Activated T-cell treated with anti-CD3 and anti-CD28 coated beads for 24 hours (primary cell): Measurements from ENCODE around the gene GSE1.

Experiments used
- DNase-seq: peaks from one replicate; pipeline ENCODE4 v3.0.0-alpha.2; 2020; ENCODE audit warnings: low read depth

The GSE1 gene

GRCh38 chr16:85574672-85575475 lies 38.2 kb upstream of the GSE1 start:
- no peak for DNase-seq

GRCh38 chr16:85575920-85576319 lies 37.2 kb upstream of the GSE1 start:
- DNase-seq: no peak

- no peak for DNase-seq
Observed at GRCh38 chr16:85576944-85577343, 36.2 kb upstream of the GSE1 start.

GRCh38 chr16:85577899-85578598 lies 35.1 kb upstream of the GSE1 start:
- no peak for DNase-seq

- DNase-seq: no peak
Observed at GRCh38 chr16:85578599-85578948, 34.5 kb upstream of the GSE1 start.

- no peak for DNase-seq
Observed at GRCh38 chr16:85579191-85579590, 33.9 kb upstream of the GSE1 start.

- no peak for DNase-seq
Observed at GRCh38 chr16:85579923-85580580, 33.1 kb upstream of the GSE1 start.

DNA sequence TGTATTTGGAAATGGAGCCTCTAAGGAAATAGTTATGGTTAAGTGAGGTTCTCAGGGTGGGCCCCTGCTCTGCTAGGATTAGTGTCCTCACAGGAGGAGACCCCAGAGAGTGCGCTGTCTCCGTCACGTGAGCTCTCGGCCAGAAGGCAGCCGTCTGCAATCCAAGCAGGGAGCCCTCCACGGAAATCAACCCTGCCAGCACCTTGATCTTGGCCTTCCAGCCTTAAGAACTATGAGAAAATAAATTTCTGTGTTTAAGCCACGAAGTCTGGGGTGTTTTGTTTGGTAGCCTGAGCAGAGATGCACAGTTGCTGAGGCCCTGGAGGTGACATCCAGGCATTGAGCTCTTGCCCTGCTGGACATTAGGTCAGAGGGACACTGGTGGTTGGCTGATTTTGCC lies 32.4 kb upstream of the GSE1 start:
- DNase-seq: no peak

DNA sequence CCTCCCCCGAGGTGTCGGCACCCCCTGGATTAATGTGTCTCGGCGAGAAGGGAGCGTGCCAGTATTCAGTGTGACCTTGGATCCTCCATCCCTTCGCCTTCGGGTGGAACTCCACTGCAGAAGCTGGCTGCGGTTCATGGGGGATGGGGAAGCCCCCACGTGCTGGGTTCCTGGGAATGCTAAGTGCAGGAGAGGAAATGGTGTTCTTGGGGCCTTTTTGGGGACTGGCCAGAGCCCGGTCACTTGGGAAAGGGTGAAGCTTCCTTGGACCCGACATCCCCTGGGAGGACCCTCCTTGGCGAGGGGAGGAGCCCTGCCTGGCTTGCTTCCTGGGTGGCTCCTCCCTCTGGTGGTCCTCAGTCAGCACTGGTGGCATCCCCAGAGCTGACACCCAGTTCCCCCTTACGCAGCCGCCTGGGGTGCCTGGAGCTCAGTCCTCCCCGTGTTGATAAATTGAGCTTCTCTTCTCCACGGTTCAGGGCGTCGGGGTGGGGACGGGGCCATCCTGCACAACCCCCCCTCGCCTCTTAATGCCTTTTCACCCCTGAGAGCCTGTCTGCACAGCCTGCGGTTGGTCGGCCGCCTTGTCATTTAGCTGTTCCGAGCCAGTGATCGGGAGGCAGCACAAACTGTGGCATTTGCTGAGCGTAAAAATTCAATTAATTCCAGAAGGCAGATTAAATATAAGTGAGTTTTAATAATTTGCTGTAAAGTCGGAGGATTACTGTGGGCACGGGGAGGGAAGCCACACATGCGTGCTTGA lies 30.7 kb upstream of the GSE1 start:
- DNase-seq: no peak

- DNase-seq: no peak
Observed at GRCh38 chr16:85583491-85584181, 29.5 kb upstream of the GSE1 start.

DNA sequence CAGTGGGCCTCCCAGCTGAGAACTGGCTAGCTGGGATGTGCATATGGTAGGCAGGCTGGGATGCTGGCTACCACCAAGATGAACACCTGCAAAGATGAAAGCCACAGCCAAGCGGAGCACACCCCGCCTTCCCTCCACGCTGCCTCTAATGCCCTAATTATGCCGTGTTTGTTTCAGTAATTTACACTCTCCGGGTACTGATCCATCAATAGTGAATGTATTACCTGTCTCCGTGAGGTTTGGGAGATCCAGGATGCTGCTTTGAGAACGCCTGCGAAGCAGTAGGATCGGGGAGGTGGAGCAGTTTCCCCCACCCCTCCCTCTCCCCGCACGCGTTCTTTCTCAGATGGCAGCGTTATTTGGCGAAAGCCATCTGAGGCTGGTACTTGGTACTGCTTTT lies 28.9 kb upstream of the GSE1 start:
- no peak for DNase-seq

DNA sequence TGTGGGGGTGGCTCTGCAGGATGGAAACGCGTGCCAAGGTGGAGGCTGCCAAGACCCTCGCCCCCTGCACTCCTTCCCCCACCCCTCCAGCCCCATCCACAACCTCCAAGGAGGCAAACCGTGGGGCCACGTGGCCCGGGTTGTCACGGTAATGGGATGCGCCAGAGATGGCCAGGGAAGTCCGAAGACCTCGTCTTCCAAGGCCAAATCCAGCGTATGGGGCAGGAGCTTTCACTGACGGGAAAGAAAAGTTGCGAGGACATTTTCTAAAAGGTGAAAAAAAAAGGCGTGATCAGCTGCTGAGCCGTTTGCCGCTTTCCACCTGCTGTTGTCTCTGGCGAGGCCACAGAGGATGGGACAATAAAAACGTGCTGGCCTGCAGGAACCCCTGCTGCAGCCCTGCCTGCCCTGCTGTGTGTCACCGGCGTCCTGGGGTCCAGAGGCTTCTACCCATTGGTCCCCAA lies 28.3 kb upstream of the GSE1 start:
- DNase-seq: no peak

- DNase-seq: no peak
Observed at GRCh38 chr16:85585711-85586110, 27.4 kb upstream of the GSE1 start.

GRCh38 chr16:85586380-85587104 lies 26.6 kb upstream of the GSE1 start:
- no peak for DNase-seq

- no peak for DNase-seq
Observed at GRCh38 chr16:85587762-85588556, 25.2 kb upstream of the GSE1 start.

DNA sequence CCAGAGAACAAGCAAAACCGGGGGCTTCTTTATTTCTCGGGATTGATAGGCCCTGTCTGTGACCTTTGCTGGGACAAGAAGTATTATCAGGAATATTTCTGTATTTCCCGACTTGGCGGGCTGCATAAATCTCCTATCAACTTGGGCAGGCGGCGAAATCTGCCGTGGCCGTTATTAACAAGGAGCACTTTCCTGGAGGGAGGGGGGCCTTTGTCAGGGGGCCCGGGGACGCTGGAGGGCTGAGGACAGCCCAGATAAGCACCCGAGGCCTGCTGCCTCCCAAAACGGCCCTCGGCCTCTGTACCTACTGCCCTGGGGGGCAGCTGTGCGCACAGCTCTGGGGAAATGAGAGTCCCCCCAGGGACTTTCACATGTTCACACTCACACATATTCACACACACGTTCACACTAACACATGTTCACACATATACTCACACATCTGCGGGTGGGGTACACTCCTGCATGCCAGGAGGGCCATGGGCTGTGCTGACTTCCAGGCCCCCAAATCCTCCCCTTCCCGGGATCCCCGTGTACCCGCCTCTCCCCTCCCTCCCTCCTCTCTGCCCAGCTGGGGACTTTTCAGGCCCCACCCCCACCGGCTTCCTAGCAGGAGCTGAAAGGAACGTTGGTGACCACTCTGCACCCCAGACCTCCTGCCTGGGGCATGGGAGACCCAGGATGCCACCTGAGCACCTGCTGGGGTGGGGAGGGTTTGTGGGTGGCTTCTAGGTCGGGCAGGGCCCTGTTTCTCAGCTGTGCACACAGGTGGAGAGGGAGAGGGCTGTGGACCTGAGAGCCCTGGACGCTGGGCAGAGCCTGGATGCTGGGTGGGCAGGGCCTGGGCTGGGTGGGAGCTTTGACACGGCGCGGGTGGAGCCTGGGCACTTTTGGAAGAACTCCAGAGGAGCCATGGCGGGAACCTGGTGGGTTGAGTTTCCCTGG lies 24.3 kb upstream of the GSE1 start:
- DNase-seq: no peak

DNA sequence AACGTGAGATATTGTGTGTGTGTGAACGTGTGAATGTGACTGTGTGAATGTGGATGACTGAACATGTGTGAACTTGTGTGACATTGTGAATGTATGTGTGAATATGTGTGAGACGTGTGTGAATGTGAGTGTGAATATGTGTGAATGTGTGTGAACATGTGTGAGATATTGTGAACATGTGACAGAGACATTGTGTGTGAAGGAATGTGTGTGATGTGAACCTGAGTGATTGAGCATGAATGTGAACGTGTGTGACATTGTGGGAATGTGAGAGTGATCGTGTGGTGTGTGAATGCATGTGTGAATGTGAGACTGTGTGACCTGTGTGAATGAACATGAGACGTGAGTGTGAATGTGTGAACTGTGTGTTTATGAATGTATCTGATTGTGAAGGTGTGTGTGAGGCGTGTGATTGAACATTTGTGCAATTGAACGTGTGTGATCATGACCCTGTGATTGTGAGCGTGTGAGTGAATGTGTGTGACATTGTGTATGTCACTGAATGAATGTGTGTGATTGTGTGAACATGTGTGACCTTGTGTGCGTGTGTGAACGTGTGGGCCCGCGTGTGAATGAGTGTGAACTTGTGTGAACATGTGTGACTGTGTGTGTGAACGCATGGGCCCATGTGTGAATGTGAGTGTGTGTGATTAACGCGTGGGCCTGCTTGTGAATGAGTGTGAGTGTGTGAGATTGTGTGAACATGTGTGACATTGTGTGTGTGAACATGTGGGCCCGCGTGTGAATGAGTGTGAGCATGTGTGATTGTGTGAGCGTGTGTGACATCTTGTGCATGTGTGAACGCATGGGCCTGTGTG lies 23.2 kb upstream of the GSE1 start:
- DNase-seq: no peak

DNA sequence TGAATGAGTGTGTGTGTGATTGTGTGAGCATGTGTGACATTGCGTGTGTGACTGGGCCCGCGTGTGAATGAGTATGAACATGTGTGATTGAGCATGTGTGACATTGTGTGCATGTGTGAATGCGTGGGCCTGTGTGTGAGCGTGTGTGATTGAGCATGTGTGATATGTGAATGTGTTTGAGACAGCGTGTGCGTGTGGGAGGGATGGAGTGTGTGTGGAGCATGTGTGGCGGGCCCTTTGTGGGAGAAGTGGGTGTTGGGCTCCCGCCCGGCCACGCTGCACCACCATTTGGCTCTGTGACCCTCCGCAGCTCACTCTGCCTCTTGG lies 22.7 kb upstream of the GSE1 start:
- no peak for DNase-seq
